HG03103 (cell line): ENCODE measurements around the gene MTERF4.
A peak's percentile ranks its signal among the peaks of the same experiment; 100 is the strongest.

Experiments used
- ATAC-seq: cut with Tn5 transposase; IDR thresholded peaks from one replicate; pipeline ENCODE4 v1.9.1; 2021; ENCODE audit warnings: low read depth; ENCODE audit not compliant: unreplicated experiment

The MTERF4 gene

GRCh38 chr2:241102239-241102803, at the start of gene MTERF4:
Gene MTERF4 (minus strand): TSS chr2:241102287. CDS start chr2:241102273, 14 bp downstream.
- peak; percentile 85 for ATAC-seq

- ATAC-seq: no peak
Observed at GRCh38 chr2:241150660-241151530, 48.8 kb upstream of the MTERF4 start.

- peak; percentile 60 for ATAC-seq
Observed at GRCh38 chr2:241149925-241150659, 48.0 kb upstream of the MTERF4 start, which contains the start of gene PPP1R7. Gene PPP1R7 (plus strand): TSS chr2:241150467. CDS start chr2:241150496, 29 bp downstream.

GRCh38 chr2:241149675-241149924, 47.5 kb upstream of the MTERF4 start:
- peak; percentile 16 for ATAC-seq

GRCh38 chr2:241148891-241149674, 47.0 kb upstream of the MTERF4 start, which contains the start of gene PASK:
Gene PASK (minus strand): TSS chr2:241149472. CDS start chr2:241143032, 6,440 bp downstream.
- peak; percentile 69 for ATAC-seq

- ATAC-seq: no peak
Observed at GRCh38 chr2:241148239-241148638, 46.2 kb upstream of the MTERF4 start.

GRCh38 chr2:241147336-241147735, 45.2 kb upstream of the MTERF4 start:
- no peak for ATAC-seq

GRCh38 chr2:241146286-241146685, 44.2 kb upstream of the MTERF4 start:
- ATAC-seq: no peak

GRCh38 chr2:241142593-241142992, 40.5 kb upstream of the MTERF4 start:
- ATAC-seq: no peak

- no peak for ATAC-seq
Observed at GRCh38 chr2:241142063-241142462, 40.0 kb upstream of the MTERF4 start.

GRCh38 chr2:241141214-241141770, 39.2 kb upstream of the MTERF4 start:
- ATAC-seq: no peak

GRCh38 chr2:241140445-241140840, 38.4 kb upstream of the MTERF4 start:
- no peak for ATAC-seq

- ATAC-seq: no peak
Observed at GRCh38 chr2:241139531-241140444, 37.7 kb upstream of the MTERF4 start.

GRCh38 chr2:241138471-241138870, 36.4 kb upstream of the MTERF4 start:
- ATAC-seq: no peak

- ATAC-seq: no peak
Observed at GRCh38 chr2:241137276-241138190, 35.4 kb upstream of the MTERF4 start.

- ATAC-seq: no peak
Observed at GRCh38 chr2:241136661-241137260, 34.7 kb upstream of the MTERF4 start.

- no peak for ATAC-seq
Observed at GRCh38 chr2:241136191-241136590, 34.1 kb upstream of the MTERF4 start.

- ATAC-seq: no peak
Observed at GRCh38 chr2:241135737-241136136, 33.6 kb upstream of the MTERF4 start.
